ENCODE measurements around the gene TUBA3C.

Gene TUBA3C

DNA sequence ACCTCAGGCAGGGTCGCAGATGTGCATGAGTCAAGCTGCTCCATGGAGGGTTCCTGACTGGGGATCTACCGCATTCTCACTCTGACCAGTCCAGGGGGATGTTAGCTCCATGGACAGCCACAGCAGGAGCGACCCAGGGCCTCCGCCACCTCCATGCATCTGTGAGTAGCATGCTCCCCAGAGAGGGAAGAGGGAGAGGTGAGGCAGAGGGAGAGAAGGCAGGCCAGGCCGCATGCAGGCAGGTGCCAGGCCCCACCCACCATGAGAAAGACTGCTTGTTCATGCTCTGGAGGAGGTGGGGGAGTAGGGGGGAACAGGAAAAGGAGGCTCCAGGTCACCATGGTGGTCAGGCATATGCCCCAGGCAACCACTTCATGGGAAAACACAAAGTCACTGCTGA lies 20.3 kb downstream of the TUBA3C start:
- no peak for DNase-seq (ENCODE audit: low read depth in 2 of 2)

DNA sequence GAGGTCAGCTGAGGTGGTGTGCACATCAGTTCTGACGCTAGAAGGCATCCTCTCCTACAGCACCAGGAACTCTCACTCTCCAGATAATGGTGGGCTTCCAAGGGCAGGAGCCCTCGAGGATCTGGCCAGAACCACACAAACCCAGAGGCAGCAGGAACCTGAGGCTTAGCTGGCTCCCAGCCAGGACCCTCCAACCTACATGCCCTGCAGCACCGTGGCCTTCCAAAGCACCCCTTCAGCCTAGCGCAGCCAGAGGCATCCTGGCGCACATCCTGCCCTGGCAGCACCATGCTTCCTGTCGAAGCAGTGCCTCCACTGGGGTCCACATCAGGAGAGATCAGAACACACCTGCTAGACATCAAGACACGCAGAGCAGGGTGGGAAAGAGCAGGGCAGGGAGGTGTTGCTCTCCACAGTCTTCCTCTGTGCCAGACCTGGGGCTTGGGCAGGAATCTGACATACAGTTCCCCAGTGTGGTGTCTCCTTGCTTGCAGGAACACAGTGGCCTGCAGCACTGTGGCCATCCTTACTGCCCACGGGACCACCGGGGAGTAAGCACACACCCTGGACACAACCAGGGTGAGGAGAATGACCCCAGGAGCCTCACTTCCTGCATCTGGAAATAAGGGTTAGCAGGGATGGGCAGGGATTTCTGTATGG lies 21.7 kb downstream of the TUBA3C start:
- no peak for DNase-seq (ENCODE audit: low read depth in 2 of 2)

DNA sequence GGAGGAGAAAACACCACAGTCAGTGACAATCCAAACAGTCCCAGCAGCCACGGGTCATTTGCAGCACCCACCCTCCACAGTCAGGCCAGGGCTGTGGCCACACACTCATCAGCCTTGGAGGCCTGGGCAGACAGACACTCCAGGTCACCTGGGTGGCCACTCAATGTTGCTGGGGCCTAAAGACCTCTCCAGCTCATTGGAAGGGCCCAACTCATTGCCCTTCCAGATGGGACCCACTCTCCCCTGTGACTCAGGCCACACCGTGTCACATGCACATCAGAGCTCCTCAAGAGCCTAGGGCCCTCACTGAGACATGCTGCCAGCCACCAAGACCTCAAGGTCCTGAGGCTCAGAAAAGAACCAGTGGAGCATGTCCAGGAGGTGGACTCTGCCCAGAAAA lies 22.4 kb downstream of the TUBA3C start:
- DNase-seq (ENCODE audit: low read depth in 2 of 2): no peak

DNA sequence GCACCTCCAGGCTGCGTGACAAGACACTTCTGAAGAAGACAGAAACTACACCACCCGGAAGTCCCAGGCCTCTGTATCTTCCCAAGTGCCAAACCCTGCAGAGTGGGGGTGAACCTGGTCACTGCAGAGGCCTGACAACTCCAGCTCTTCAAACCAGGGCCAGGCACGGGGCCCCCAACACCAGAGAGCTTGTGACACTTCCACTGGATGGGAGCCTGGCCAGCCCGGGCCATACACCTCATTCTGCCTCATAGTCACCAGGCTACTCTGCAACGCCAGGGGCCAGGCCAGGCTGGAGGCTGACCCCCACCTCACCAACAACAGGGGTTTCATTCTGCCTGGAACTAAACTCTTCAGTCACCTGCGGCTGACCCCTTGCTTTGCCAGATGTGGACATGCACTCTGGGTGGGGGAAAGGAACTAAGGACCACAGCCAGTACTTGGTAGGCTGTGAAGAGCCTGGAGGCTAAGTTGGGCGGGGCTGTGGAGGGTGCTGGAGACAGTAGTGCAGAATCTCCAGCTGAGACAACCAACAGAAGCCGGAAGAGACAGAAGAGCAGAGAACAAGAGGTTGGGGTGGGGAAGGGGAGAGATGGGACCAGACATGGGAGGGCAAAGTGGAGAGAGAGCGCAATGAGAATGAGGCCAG lies 23.0 kb downstream of the TUBA3C start:
- DNase-seq (ENCODE audit: low read depth in 2 of 2): no peak

DNA sequence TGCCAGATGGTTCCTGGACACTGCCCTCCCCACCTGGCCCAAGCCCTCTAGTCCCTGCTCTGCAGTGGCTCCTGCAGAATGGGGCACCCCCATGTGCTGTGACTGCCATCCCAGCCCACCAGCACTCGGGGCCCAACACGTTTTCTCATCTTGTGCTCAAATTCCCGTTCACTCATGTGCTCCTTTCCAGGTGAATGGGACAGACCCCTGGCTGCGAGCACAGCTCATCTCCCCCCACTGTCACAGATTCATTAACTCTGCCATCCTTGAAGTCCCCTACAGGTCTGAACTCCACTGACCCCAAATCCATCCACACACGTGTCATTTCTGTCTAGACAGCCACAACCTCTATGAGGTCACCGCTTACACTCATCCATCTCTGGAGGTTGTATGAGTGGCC lies 23.6 kb downstream of the TUBA3C start:
- no peak for DNase-seq (ENCODE audit: low read depth in 2 of 2)

DNA sequence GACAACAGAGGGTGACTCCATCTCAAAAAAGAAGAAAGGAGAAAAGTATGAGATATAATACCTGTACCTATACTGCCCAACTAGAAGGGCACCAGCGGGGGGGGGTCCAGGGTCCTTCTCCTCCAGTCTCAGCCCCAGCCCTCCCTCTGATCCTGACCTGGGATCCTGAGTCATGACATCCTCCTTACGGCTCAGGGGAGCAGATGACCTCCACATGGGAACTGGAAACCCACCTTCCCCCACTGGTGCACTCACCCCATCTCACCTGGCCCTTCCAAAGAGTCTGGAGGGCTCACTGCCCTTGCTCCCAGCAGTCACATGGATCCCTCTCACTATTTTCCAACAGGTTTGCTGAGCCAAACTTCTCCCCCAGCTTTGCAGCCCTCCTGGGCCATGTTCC lies 24.2 kb downstream of the TUBA3C start:
- no peak for DNase-seq (ENCODE audit: low read depth in 2 of 2)

DNA sequence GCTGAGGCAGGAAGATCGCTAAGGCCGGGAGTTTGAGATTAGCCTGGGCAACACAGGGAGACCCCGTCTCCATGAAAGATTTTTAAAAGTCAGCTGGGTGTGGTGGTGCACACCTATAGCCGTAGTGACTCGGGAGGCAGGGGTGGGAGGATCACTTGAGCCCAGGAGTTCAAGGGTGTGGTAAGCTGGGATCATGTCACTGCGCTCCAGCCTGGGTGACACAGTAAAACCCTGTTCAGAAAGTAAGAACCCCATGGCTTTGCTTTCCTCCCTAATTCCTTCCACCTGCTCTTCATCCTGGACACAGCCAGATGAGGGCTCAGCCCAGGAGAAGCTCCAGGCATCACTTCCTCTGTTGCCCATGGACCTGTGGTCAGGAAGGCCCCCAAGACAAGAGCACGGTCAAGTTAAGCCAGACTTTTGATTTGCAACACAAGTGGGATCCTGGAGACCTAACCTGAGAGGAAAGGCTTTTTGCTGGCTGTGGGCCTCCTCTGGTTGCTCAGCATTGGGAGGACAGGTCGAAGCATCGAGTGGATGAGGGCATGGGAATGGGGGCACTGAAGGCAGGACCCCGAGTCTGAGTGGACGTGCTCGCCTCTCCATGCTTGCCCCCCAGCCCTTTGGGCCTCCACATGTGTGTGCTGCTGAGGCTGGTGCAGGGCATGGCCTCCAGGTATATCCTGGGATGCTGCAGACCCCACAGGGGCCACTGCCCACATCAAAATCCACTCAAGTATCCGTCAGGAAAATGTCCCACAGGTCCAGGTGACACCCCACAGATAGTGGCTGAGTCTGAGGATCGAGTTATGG lies 25.4 kb downstream of the TUBA3C start:
- DNase-seq (ENCODE audit: low read depth in 2 of 2): no peak

DNA sequence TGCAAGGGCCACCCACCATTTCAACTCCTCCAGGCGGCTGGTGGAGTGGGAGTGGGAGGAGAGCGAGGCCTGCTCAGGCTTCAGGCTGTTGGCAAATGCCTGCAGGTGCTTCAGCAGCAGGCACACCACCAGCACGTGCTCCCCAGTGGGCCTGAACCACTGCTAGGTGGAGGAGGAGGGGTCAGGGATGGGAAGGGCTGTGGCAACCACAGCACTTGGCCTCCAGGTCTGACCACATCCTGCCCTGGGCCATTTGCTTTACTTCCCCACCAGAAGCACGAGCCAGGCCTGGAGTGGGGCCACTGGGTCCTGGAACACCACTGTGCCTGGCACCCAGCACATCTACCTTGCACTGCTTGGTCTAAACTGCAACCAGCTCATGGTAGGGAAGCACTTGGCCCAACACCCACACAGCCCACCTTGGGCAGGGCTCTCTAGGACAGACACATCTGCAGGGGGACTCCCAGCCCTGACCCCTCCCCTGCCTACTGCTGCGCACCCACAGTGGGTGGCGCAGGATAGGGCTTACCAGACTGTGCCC lies 26.2 kb downstream of the TUBA3C start:
- no peak for DNase-seq (ENCODE audit: low read depth in 2 of 2)

DNA sequence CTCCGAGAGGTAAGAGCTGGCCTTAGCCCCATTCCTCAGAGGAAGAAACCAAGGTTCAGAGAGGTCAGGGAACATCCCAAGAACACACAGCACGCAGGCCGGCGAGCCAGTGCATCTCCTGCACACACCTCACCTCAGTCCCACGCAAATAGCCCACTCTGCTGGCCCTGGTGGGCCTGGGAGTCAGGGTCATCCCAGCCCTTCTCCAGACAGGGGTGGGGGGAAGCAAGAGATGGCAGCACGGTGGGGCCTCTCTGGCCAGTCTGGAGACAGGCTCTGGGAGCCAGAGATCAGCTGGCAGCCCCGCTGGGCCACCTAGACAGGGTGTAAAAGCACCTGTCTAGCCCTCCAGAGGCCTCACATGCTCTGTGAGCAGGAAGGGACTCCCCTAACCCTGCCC lies 26.8 kb downstream of the TUBA3C start:
- DNase-seq (ENCODE audit: low read depth in 2 of 2): no peak

DNA sequence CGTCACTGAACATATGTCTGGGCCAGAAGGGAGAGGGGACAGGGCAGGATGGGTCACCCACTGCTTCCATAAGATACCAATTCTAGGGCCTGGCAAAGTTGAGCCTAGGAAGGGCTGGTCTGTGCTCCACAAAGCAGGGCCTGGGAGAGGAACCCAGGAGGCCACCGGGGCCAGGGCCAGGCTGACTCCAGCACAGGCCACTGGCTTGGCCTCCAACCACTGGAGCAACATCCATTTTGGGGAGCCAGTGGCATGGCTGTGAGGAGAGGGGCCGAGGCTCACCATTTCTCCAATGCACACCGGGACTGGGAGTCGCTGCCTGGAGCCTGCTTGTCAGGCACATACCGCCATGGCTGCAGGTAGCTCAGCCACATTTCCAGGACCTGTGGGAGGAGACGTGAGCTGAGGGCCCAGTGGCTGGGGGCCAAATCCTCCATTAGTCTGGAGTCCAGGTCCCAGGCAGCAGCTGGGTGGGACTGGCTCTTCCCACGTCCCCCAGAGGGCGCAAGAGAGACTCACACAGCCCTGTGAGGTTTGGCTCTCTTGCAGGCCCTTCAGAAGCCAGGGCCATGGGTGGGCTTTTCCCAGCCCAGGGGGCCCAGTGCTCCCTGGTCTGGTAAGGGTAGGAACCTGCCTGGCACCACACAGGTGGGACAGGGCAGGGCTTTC lies 27.7 kb downstream of the TUBA3C start:
- DNase-seq (ENCODE audit: low read depth in 2 of 2): no peak

DNA sequence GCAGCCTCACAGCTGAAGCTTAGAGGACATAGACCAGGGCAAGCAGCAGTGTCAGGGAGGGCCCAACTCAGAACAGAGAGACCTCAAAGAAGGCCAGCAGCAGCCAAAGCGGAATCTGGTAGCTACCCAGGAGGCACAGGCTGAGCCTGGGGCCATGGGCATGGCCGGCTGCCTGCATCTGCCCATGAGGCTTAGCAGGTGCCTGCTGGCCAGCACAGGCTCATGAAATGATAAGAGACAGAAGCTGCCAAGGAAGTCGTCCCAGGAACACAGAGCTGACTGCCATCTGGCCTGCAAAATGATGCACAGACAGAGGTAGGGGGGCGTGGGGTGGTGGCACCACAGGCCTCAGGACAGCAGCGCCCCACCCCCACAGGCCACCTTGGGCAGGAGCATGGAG lies 29.2 kb downstream of the TUBA3C start:
- no peak for DNase-seq (ENCODE audit: low read depth in 2 of 2)

DNA sequence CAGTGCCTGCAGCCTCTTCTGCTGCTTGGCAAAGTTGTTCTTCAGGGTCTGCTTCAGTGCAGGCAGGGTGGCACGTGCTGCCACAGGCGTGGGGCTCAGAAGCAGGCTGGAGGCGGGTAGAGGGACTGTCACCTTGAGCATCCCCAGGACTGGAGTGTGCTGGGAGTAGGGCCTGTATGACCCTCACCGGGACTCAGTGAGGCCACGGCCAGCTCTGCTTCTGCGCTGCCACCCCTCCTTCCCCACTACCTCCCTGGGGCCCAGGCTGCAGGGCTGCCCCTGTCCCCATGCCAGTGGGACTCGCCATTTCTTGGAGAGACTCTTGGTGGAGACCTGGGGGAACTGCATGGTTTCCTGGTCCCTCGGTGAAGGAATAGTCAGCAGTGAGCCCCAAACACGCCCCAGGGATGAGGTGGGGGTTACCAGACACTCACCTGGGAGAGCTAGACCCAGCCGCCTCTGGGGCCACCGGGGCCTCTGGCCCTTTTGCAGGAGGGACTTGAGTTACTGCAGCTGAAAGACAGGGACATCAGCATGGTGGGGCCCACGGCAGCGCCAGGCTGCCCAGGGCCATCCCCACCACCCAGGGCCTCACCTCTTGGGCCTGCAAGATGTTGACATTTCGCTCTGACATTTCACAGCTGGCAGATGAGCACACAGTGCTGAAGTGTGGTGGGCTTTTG lies 29.9 kb downstream of the TUBA3C start:
- DNase-seq (ENCODE audit: low read depth in 2 of 2): no peak

DNA sequence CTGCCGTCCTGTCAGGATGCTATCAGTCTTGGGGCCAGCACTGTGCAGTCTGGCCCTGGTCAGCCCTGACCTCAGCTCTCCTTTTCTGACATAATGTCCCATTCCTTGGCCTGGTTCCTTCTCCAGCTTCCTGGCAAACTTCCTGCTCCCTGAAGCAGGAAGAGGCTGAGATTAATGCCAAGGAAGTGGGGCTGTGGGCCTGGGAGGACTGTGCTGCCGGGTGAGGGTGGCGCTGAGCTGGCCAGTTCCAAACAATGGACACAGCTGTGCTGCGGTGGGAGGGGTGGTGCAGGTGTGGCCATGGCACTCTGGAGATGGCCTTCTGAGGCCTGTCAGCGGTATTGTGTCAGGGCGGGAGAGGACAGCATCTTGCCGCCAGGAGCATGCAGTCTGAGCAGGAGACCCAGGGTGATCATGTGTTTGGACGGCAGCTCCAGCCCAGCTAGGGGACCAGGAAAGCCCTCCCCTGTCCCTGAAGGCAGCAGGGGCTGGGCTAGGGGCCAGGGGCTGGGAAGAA lies 30.9 kb downstream of the TUBA3C start:
- DNase-seq (ENCODE audit: low read depth in 2 of 2): no peak

DNA sequence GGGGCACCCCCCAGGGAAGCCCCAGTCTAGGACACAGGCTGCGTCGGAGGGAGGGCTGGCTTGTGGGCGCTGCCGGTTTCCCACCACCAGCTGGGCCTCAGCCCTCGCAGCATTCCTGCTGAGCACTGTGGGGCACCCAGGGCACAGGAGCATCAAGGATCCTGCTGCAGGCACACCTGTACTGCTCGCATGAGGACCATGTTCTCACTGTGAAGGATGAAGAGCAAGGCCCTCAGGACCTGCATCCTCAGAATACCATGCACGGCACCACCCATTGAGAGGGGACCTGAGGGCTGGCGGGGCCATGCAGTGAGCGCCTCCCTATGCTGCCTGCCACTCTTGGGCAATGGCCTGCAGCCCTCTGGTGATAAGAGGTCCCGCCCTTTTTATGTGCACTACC lies 31.4 kb downstream of the TUBA3C start:
- no peak for DNase-seq (ENCODE audit: low read depth in 2 of 2)

DNA sequence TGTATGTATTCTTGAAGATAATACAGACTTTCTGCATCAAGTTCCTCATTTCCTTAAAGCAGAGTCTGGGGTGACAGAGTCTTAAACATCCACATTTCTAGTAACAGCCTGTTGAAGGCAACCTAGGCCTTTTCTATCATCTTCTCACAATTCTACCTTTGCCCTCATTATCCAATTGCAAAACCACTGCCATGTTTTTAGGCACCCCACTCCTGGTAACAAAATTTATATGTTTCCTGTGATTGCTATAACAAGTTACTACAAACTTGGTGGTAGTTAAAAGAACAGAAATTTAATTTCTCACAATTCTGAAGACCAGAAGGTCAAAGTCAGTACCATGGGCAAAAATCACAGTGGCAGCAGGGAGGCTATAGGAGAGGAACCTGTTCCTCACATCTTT lies 33.1 kb downstream of the TUBA3C start:
- DNase-seq (ENCODE audit: low read depth in 2 of 2): no peak

Data from activated CD4-positive, alpha-beta T cell treated with anti-CD3 and anti-CD28 coated beads for 24 hours (primary cell).